ENCODE results near the gene MAL.

GRCh38 chr2:94984964-94985575, 40.4 kb upstream of the MAL start:
- TF ChIP-seq CTCF (IDR thresholded peaks at IDR 0.05) = no peak
- TF ChIP-seq POLR2AphosphoS5 (IDR thresholded peaks at IDR 0.05) = no peak

Measured in prostate gland (tissue), 2 donors.